Measurements from ENCODE around the gene ISM1. TPM values are rescaled to one million over a fixed set of nuclear protein-coding genes. Genes with fewer than 3 reads are reported as not detected.

Gene ISM1
- total RNA-seq, 2 donors from 2014 or later: 0.24 to 1.1 TPM

- Histone ChIP-seq H3K4me1 (ENCODE audit: control insufficient read depth, insufficient read depth, low read length) (peaks cover 5% of the 10 kb centered on the region), H3K9ac (ENCODE audit: extremely low read depth, low read length, poor library complexity, severe bottlenecking) (no peak overlapping the region), H3K36me3 (ENCODE audit: control insufficient read depth, insufficient read depth, low read length) (no peaks in the 10 kb centered on the region), H3K9me3 (ENCODE audit: control insufficient read depth, low read length) (no peaks in the 10 kb centered on the region), H3K27ac (ENCODE audit: low read depth, low read length) (no peak overlapping the region), H3K4me3 (ENCODE audit: low read length) (no peak overlapping the region), H3K27me3 (ENCODE audit: control insufficient read depth, insufficient read depth, low read length, poor library complexity, severe bottlenecking) (no peaks in the 10 kb centered on the region)
- Mint-ChIP-seq H3K4me3 (no peak overlapping the region), H3K27me3 (ENCODE audit: insufficient read depth) (no peaks in the 10 kb centered on the region), H3K36me3 (ENCODE audit: low read depth) (no peaks in the 10 kb centered on the region), H3K9me3 (no peaks in the 10 kb centered on the region), H3K4me1 (peaks cover 9% of the 10 kb centered on the region), H3K27ac (no peak overlapping the region)
- WGBS, 2 experiments (ENCODE audit: insufficient coverage in 1 of 2, insufficient read length in 1 of 2): 80 to 90% methylated on average over 9 of the region's 9 CpGs
- DNase-seq: no peak
- TF ChIP-seq, protein P1, sequence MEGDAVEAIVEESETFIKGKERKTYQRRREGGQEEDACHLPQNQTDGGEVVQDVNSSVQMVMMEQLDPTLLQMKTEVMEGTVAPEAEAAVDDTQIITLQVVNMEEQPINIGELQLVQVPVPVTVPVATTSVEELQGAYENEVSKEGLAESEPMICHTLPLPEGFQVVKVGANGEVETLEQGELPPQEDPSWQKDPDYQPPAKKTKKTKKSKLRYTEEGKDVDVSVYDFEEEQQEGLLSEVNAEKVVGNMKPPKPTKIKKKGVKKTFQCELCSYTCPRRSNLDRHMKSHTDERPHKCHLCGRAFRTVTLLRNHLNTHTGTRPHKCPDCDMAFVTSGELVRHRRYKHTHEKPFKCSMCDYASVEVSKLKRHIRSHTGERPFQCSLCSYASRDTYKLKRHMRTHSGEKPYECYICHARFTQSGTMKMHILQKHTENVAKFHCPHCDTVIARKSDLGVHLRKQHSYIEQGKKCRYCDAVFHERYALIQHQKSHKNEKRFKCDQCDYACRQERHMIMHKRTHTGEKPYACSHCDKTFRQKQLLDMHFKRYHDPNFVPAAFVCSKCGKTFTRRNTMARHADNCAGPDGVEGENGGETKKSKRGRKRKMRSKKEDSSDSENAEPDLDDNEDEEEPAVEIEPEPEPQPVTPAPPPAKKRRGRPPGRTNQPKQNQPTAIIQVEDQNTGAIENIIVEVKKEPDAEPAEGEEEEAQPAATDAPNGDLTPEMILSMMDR (conservative IDR thresholded peaks at IDR 0.05): no peak
These were observed 41.7 kb downstream of the ISM1 start for GRCh38 chr20:13262671-13263360.

- Mint-ChIP-seq H3K36me3 (ENCODE audit: low read depth) (no peaks in the 10 kb centered on the region), H3K27me3 (ENCODE audit: insufficient read depth) (no peaks in the 10 kb centered on the region), H3K4me1 (peaks cover 9% of the 10 kb centered on the region), H3K4me3 (no peak overlapping the region), H3K27ac (no peak overlapping the region), H3K9me3 (no peaks in the 10 kb centered on the region)
- no peak overlapping the region for H3K4me3 ChIP-seq (ENCODE audit: low read length)
- no peaks in the 10 kb centered on the region for H3K27me3 ChIP-seq (ENCODE audit: control insufficient read depth, insufficient read depth, low read length, poor library complexity, severe bottlenecking)
- no peak for DNase-seq
- no peaks in the 10 kb centered on the region for H3K36me3 ChIP-seq (ENCODE audit: control insufficient read depth, insufficient read depth, low read length)
- H3K9ac ChIP-seq (ENCODE audit: extremely low read depth, low read length, poor library complexity, severe bottlenecking): no peak overlapping the region
- TF ChIP-seq, protein P1 (conservative IDR thresholded peaks at IDR 0.05): no peak
- H3K9me3 ChIP-seq (ENCODE audit: control insufficient read depth, low read length): no peaks in the 10 kb centered on the region
- H3K4me1 ChIP-seq (ENCODE audit: control insufficient read depth, insufficient read depth, low read length): peaks cover 5% of the 10 kb centered on the region
- WGBS, 2 experiments (ENCODE audit: insufficient coverage in 1 of 2, insufficient read length in 1 of 2): 95 to 100% methylated on average over 4 to 5 of the region's 5 CpGs
- no peak overlapping the region for H3K27ac ChIP-seq (ENCODE audit: low read depth, low read length)
These were observed 42.4 kb downstream of the ISM1 start for GRCh38 chr20:13263451-13263850.

DNA sequence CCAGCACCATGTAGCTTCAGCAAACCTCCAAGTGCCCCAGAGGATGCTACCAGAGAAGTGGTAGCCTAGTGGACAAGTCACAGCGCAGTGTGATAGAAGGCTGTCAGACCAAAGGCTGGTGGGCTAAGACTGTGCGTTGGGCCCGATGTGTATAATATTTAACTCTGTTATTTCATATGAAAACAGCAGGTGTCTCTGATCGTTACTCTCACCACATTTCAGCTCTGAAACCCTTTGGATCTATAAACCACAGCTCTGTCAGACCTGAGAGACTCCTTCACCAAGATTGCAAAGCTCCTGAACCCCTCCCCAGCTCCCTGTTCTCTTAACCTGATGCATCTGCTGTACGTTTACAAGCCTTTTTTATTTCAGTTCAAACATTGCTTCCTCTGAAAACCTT, 43.8 kb downstream of the ISM1 start:
- TF ChIP-seq, protein P1 (conservative IDR thresholded peaks at IDR 0.05): no peak
- Histone ChIP-seq H3K4me3 (ENCODE audit: low read length) (no peak overlapping the region), H3K27ac (ENCODE audit: low read depth, low read length) (no peak overlapping the region), H3K36me3 (ENCODE audit: control insufficient read depth, insufficient read depth, low read length) (no peaks in the 10 kb centered on the region), H3K4me1 (ENCODE audit: control insufficient read depth, insufficient read depth, low read length) (peaks cover 5% of the 10 kb centered on the region), H3K9ac (ENCODE audit: extremely low read depth, low read length, poor library complexity, severe bottlenecking) (no peak overlapping the region), H3K9me3 (ENCODE audit: control insufficient read depth, low read length) (no peaks in the 10 kb centered on the region), H3K27me3 (ENCODE audit: control insufficient read depth, insufficient read depth, low read length, poor library complexity, severe bottlenecking) (no peaks in the 10 kb centered on the region)
- Mint-ChIP-seq H3K4me1 (peaks cover 9% of the 10 kb centered on the region), H3K27me3 (ENCODE audit: insufficient read depth) (peaks cover 3% of the 10 kb centered on the region), H3K9me3 (no peaks in the 10 kb centered on the region), H3K36me3 (ENCODE audit: low read depth) (no peaks in the 10 kb centered on the region), H3K27ac (no peak overlapping the region), H3K4me3 (no peak overlapping the region)
- DNase-seq: no peak
- 93% methylated on average over 5 of the region's 5 CpGs; no CpG with 5 or more reads in 1 of the 2 experiments for WGBS, 2 experiments (ENCODE audit: insufficient coverage in 1 of 2, insufficient read length in 1 of 2)
